Endothelial cell of umbilical vein (primary cell): Measurements from ENCODE around the gene DTX3. TPM values are rescaled to one million over a fixed set of nuclear protein-coding genes. Genes with fewer than 3 reads are reported as not detected.
"Not testable (repeated sequence)": the region's sequence is repeated elsewhere in the genome, so short reads cannot be mapped to it uniquely, and the experiment has no call there.

Source experiments
- BruUV-seq: library from RNA; stranded (reverse); fragments of 400-500 nt; replicated peaks from 2 replicates; lab custom pipeline; 2021; lab: Mats Ljungman, UMichigan
- CTCF ChIA-PET: fragments of 300-600, 350-600 bp; sonication (Branson Sonifier 250); formaldehyde crosslinking; loops from one replicate; lab custom pipeline; 2021; ENCODE audit warnings: antibody characterized with exemption, inconsistent platforms; lab: Charles Lee
- POLR2A ChIA-PET: fragments of 300-600, 350-600 bp; sonication (Branson Sonifier 250); formaldehyde crosslinking; loops from one replicate; lab custom pipeline; 2021; ENCODE audit warnings: antibody characterized with exemption, inconsistent platforms; lab: Charles Lee
- DNase-seq: peaks from one replicate; pipeline ENCODE4 v3.0.0-alpha.2; 2011; ENCODE audit warnings: low read depth, low spot score
- FAIRE-seq: peaks from 2 replicates; lab custom pipeline; 2011; peaks lifted over from hg19 to GRCh38; lab: Jason Lieb, UNC
- H2AFZ ChIP-seq: 2 replicates; pipeline ENCODE4 v1.6.0; 2012; ENCODE audit warnings: low read depth, low read length, control low read depth, inconsistent platforms
- H3K27ac ChIP-seq: 2 replicates; pipeline ENCODE4 v1.5.1; 2011; ENCODE audit warnings: low read depth, mild to moderate bottlenecking, control low read depth, low read length, moderate library complexity; ENCODE audit not compliant: insufficient read depth
- H3K27me3 ChIP-seq, 2 experiments: 2 replicates each; pipeline versions ENCODE4 v1.6.0 to v1.6.1; 2011; ENCODE audit warnings: low read length in 2 of 2, mixed read lengths in 1 of 2; ENCODE audit not compliant: control insufficient read depth in 2 of 2, insufficient read depth in 2 of 2
- H3K36me3 ChIP-seq, 2 experiments: 2 replicates in 1 of 2; 3 replicates in 1 of 2; pipeline ENCODE4 v1.5.1; 2011; ENCODE audit warnings: low read length in 2 of 2, mild to moderate bottlenecking in 1 of 2, moderate library complexity in 1 of 2; ENCODE audit not compliant: control insufficient read depth in 2 of 2, insufficient read depth in 2 of 2; ENCODE audit errors: extremely low read depth in 1 of 2
- H3K4me1 ChIP-seq: 3 replicates; pipeline ENCODE4 v1.5.1; 2011; ENCODE audit warnings: mild to moderate bottlenecking, low read length; ENCODE audit not compliant: control insufficient read depth, insufficient read depth; ENCODE audit errors: extremely low read depth
- H3K4me2 ChIP-seq: 2 replicates; pipeline ENCODE4 v1.6.1; 2011; ENCODE audit warnings: low read length, control low read depth, mixed read lengths; ENCODE audit not compliant: insufficient read depth
- H3K4me3 ChIP-seq, 3 experiments: fragments of 200-600 bp in 1 of 3; sonication (generic), shearing (Covaris generic) in 1 of 3; replicated peaks in 1 of 3; 2 replicates each; pipeline ENCODE4 v1.5.1; 2011 to 2016; ENCODE audit warnings: control low read depth in 3 of 3, low read length in 3 of 3, mild to moderate bottlenecking in 2 of 3, inconsistent platforms in 1 of 3, low read depth in 1 of 3, moderate library complexity in 1 of 3; ENCODE audit not compliant: insufficient read depth in 1 of 3
- H3K79me2 ChIP-seq: 2 replicates; pipeline ENCODE4 v1.6.0; 2012; ENCODE audit warnings: low read length, inconsistent platforms; ENCODE audit not compliant: control insufficient read depth, insufficient read depth
- H3K9ac ChIP-seq: replicated peaks from 2 replicates; pipeline ENCODE3; 2011; ENCODE audit warnings: low read length, control low read depth; ENCODE audit not compliant: insufficient read depth; ENCODE audit errors: extremely low read depth
- H3K9me1 ChIP-seq: replicated peaks from 3 replicates; pipeline ENCODE4 v1.6.0; 2011; ENCODE audit warnings: mild to moderate bottlenecking, low read length; ENCODE audit not compliant: control insufficient read depth, insufficient read depth; ENCODE audit errors: extremely low read depth
- H3K9me3 ChIP-seq: replicated peaks from 2 replicates; pipeline ENCODE4 v1.5.1; 2012; ENCODE audit warnings: low read length, inconsistent platforms; ENCODE audit not compliant: control insufficient read depth, insufficient read depth
- H4K20me1 ChIP-seq: replicated peaks from 2 replicates; pipeline ENCODE3; 2011; ENCODE audit warnings: mild to moderate bottlenecking, low read length; ENCODE audit not compliant: control insufficient read depth, insufficient read depth; ENCODE audit errors: extremely low read depth
- EZH2 ChIP-seq: IDR thresholded peaks from 2 replicates; pipeline ENCODE4 v1.6.1; 2012; ENCODE audit warnings: borderline replicate concordance, low read depth, mild to moderate bottlenecking, moderate library complexity, low read length, inconsistent platforms; ENCODE audit not compliant: severe bottlenecking
- JUN ChIP-seq: IDR thresholded peaks from 2 replicates; pipeline ENCODE4 v1.6.1; 2011; ENCODE audit warnings: borderline replicate concordance, low read depth; ENCODE audit not compliant: insufficient read length, insufficient read depth
- MYC ChIP-seq: IDR thresholded peaks from one replicate; pipeline ENCODE4 v1.6.1; 2011; ENCODE audit warnings: mild to moderate bottlenecking, low read depth, low read length
- POLR2AphosphoS5 ChIP-seq: IDR thresholded peaks from 2 replicates; pipeline ENCODE4 v1.6.1; 2012; ENCODE audit warnings: low read depth, mild to moderate bottlenecking, control low read depth, low read length, moderate library complexity; ENCODE audit not compliant: insufficient read depth
- dilution Hi-C: fragments of 300-500 bp; cut with MboI; formaldehyde crosslinking; loops from one replicate; pipeline ENCODE4 v1.15.0; 2019; ENCODE audit warnings: low sequenced_read_pairs; ENCODE audit not compliant: extremely low pct_ligation_motif_present
- intact Hi-C: fragments of 100-400 bp; cut with micrococcal nuclease; formaldehyde crosslinking; loops from one replicate; pipeline ENCODE4 v1.10.0; 2022
- polyA plus RNA-seq, 4 experiments: library from polyadenylated mRNA; depleted of rRNA in 3 of 4; stranded (reverse) in 3 of 4; unstranded in 1 of 4; fragments of >200 nt; gene quantifications; 2 replicates each; pipeline versions ENCODE4 v1.2.1 to v1.2.3, GENCODE V29; 2011 to 2012; ENCODE audit warnings: missing spikeins in 1 of 4
- total RNA-seq: library from RNA; stranded (reverse); gene quantifications from 2 replicates; pipeline ENCODE4 v1.2.3, GENCODE V29; 2021
- TF ChIP-seq, protein P1 (sequence below): IDR thresholded peaks from 2 replicates; pipeline ENCODE4 v1.6.1; 2011; ENCODE audit not compliant: insufficient read depth, insufficient read length

The DTX3 gene
- total and polyA plus RNA-seq, 2 donors (not counting 3 experiments of a cell fraction or from before 2014, with no cell fraction given), result 34.5 to 51.4 TPM

DNA sequence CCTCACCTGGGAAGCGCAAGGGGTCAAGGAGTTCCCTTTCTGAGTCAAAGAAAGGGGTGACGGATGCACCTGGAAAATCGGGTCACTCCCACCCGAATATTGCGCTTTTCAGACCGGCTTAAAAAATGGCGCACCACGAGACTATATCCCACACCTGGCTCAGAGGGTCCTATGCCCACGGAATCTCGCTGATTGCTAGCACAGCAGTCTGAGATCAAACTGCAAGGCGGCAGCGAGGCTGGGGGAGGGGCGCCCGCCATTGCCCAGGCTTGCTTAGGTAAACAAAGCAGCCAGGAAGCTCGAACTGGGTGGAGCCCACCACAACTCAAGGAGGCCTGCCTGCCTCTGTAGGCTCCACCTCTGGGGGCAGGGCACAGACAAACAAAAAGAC, 42.0 kb downstream of the DTX3 start:
- H3K4me2 ChIP-seq, H3K79me2 ChIP-seq, H4K20me1 ChIP-seq, H3K9me3 ChIP-seq, H3K27me3 ChIP-seq, H2AFZ ChIP-seq, H3K9me1 ChIP-seq, POLR2A ChIA-PET, CTCF ChIA-PET, BruUV-seq, intact Hi-C loops, dilution Hi-C loops, H3K36me3 ChIP-seq, DNase-seq, H3K9ac ChIP-seq, H3K4me3 ChIP-seq, FAIRE-seq, H3K27ac ChIP-seq, H3K4me1 ChIP-seq: not testable (repeated sequence)

DNA sequence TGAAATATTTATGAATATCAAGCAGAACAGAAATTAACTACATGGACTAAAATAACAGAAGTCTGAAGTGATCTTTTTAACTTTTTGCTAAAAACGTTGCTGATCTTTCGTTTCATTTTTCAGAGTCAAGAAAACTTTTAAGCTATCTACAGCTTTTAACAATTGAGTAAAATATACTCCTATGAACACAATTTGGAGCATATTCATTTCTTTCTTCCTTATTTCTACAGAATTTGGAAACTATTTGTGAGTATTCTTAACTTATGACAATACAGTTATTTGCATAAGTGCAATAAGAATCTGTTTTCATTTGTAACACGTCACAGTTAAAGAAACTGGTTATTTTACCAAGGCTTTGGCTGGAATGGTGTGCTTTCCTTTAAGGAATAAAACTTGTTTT, 49.4 kb downstream of the DTX3 start:
- H3K27me3 ChIP-seq, result peaks cover 0 to 5% of the 10 kb centered on the region in 2 experiments
- intact Hi-C loops, result no loop called here
- H3K9me1 ChIP-seq, result no peaks in the 10 kb centered on the region
- H3K4me2 ChIP-seq, result no peak overlapping the region
- H3K36me3 ChIP-seq, result no peaks in the 10 kb centered on the region
- BruUV-seq, result no TSS peak
- no peak overlapping the region for H3K27ac ChIP-seq
- ChIA-PET POLR2A (interaction anchor here (0.5 kb wide), 1 partner anchor 92 kb away, joined by 3 read pairs; no protein-coding TSS in a partner anchor), CTCF (interaction anchor here (1.2 to 1.3 kb wide), 2 partner anchors 13 to 15 kb away, joined by 3 read pairs; no protein-coding TSS in a partner anchor)
- no peak overlapping the region for H2AFZ ChIP-seq
- H3K79me2 ChIP-seq, result no peaks in the 10 kb centered on the region
- dilution Hi-C loops, result no loop called here
- no peaks in the 10 kb centered on the region for H4K20me1 ChIP-seq
- no peaks in the 10 kb centered on the region for H3K9me3 ChIP-seq
- no peaks in the 10 kb centered on the region for H3K4me1 ChIP-seq
- H3K4me3 ChIP-seq, result no peak overlapping the region
- FAIRE-seq (peak; percentile 43), DNase-seq (no peak)
- H3K9ac ChIP-seq, result no peak overlapping the region
- TF ChIP-seq POLR2AphosphoS5 (no peak), EZH2 (no peak), JUN (no peak), MYC (no peak)
- TF ChIP-seq, protein P1, sequence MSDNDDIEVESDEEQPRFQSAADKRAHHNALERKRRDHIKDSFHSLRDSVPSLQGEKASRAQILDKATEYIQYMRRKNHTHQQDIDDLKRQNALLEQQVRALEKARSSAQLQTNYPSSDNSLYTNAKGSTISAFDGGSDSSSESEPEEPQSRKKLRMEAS, result no peak
